ENCODE results near the gene KRT3. TPM values are rescaled to one million over a fixed set of nuclear protein-coding genes. Genes with fewer than 3 reads are reported as not detected.
"Not testable (repeated sequence)": the region's sequence is repeated elsewhere in the genome, so short reads cannot be mapped to it uniquely, and the experiment has no call there.

Gene KRT3
- polyA plus RNA-seq, 3 donors, result not detected

DNA sequence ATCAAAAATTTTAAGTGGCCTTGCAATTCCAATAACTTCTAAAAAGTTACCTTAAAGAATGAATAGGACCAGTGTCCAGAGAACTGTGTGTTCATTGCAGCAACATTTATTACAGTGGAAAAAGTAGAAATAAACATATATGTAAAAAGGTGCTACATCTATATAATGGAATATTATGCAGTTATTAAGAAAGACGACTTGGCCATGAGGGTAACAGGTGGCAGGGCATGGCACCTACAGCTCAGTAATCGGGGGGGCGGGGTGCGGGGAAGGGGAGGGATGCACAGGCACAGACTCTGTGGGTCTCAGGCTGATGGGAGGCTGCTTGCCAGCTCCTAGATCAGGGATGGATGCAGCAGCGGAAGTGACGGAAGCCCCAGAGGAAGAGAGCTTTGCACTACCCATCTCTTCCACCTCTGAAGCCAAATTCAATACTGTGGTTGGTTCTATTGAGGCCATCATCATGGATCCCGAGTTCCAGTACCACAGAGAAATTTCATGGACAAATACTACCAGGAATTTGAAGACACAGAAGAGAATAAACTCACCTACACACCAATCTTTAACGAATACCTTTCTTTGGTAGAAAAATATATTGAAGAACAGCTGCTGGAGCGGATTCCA lies 32.8 kb downstream of the KRT3 start:
- 71% methylated on average over 5 of the region's 9 CpGs for WGBS (ENCODE audit: insufficient coverage)
- H3K4me1 ChIP-seq (ENCODE audit: control insufficient read depth in 1 of 2, insufficient read depth in 2 of 2, low read length in 2 of 2), result no peaks in the 10 kb centered on the region
- intact Hi-C loops (cut with micrococcal nuclease), result no loop called here
- no peaks in the 10 kb centered on the region for H3K36me3 ChIP-seq (replicated peaks in 1 of 2; ENCODE audit: control insufficient read depth in 1 of 2, insufficient read depth in 2 of 2, low read length in 2 of 2)
- Mint-ChIP-seq H3K4me1 (no peaks in the 10 kb centered on the region), H3K27me3 (ENCODE audit: low read depth in 3 of 3) (peaks cover under 1 to 5% (median 3%) of the 10 kb centered on the region in 3 donors), H3K9me3 (peaks cover 11 to 37% (median 27%) of the 10 kb centered on the region in 7 donors), H3K36me3 (no peaks in the 10 kb centered on the region), H3K4me3 (no peak overlapping the region), H3K27ac (no peak overlapping the region)
- DNase-seq, result no peak
- no peak overlapping the region for H3K27ac ChIP-seq (ENCODE audit: low read depth in 1 of 2, low read length in 2 of 2)
- no peak overlapping the region for H3K4me2 ChIP-seq (replicated peaks; ENCODE audit: extremely low read depth, low read length, poor library complexity, severe bottlenecking)
- no peaks in the 10 kb centered on the region for H4K20me1 ChIP-seq (ENCODE audit: insufficient read depth, low read length)
- no peak for TF ChIP-seq CTCF (IDR thresholded peaks at IDR 0.05)
- no peaks in the 10 kb centered on the region for H3K79me2 ChIP-seq (ENCODE audit: insufficient read depth, low read length)
- H3K4me3 ChIP-seq (replicated peaks in 1 of 3; ENCODE audit: low read depth in 2 of 3, low read length in 3 of 3), result no peak overlapping the region
- H3K9me3 ChIP-seq (replicated peaks in 1 of 2; ENCODE audit: control insufficient read depth in 1 of 2, insufficient read depth in 1 of 2, low read length in 2 of 2), result peaks cover 24 to 37% of the 10 kb centered on the region in 2 donors
- no peak overlapping the region for H2AFZ ChIP-seq (ENCODE audit: insufficient read depth, low read depth, low read length, poor library complexity, severe bottlenecking)
- H3K27me3 ChIP-seq (ENCODE audit: control insufficient read depth in 2 of 2, insufficient read depth in 2 of 2, low read length in 2 of 2), result no peaks in the 10 kb centered on the region
- H3K9ac ChIP-seq (ENCODE audit: insufficient read depth, low read length, poor library complexity, severe bottlenecking), result no peak overlapping the region

DNA sequence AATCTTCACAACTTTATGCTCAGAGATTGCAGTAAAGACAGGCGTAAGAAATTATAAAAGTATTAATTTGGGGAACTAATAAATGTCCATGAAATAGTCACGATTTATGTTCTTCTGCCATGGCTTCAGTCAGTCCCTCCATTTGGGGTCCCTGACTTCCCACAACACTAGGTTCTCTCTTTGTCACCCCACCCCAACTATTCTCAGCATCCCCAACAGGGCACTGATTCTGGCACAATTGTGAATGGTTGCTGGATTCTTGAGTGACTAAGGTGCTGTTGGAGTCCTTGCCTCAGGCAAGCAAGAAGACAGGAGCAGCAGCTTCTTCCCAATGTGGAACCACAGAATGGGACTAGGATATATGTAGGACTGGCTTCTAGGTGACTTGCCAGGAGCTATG lies 34.1 kb downstream of the KRT3 start:
- no peak overlapping the region for H3K4me2 ChIP-seq (replicated peaks; ENCODE audit: extremely low read depth, low read length, poor library complexity, severe bottlenecking)
- H3K27me3 ChIP-seq (ENCODE audit: control insufficient read depth in 2 of 2, insufficient read depth in 2 of 2, low read length in 2 of 2), result no peaks in the 10 kb centered on the region
- TF ChIP-seq CTCF (IDR thresholded peaks at IDR 0.05), result no peak
- H4K20me1 ChIP-seq (ENCODE audit: insufficient read depth, low read length), result no peaks in the 10 kb centered on the region
- H3K27me3 Mint-ChIP-seq (ENCODE audit: low read depth in 3 of 3), result peaks cover 0 to 3% (median 2%) of the 10 kb centered on the region in 3 donors
- H3K79me2 ChIP-seq (ENCODE audit: insufficient read depth, low read length), result no peaks in the 10 kb centered on the region
- no CpG with 5 or more reads among the region's 2 CpGs for WGBS (ENCODE audit: insufficient coverage)
- intact Hi-C loops (cut with micrococcal nuclease), result no loop called here
- no peak overlapping the region for H3K9ac ChIP-seq (ENCODE audit: insufficient read depth, low read length, poor library complexity, severe bottlenecking)
- H3K36me3 Mint-ChIP-seq, result no peaks in the 10 kb centered on the region
- no peaks in the 10 kb centered on the region for H3K36me3 ChIP-seq (replicated peaks in 1 of 2; ENCODE audit: control insufficient read depth in 1 of 2, insufficient read depth in 2 of 2, low read length in 2 of 2)
- no peak overlapping the region for H3K27ac Mint-ChIP-seq
- H3K4me3 ChIP-seq (replicated peaks in 1 of 3; ENCODE audit: low read depth in 2 of 3, low read length in 3 of 3), result no peak overlapping the region
- H3K4me1 Mint-ChIP-seq, result no peaks in the 10 kb centered on the region
- no peak overlapping the region for H3K4me3 Mint-ChIP-seq
- peaks cover 11 to 37% (median 27%) of the 10 kb centered on the region in 7 donors for H3K9me3 Mint-ChIP-seq
- no peak for DNase-seq
- no peak overlapping the region for H2AFZ ChIP-seq (ENCODE audit: insufficient read depth, low read depth, low read length, poor library complexity, severe bottlenecking)
- H3K27ac ChIP-seq (ENCODE audit: low read depth in 1 of 2, low read length in 2 of 2), result no peak overlapping the region
- peaks cover 24 to 37% of the 10 kb centered on the region in 2 donors for H3K9me3 ChIP-seq (replicated peaks in 1 of 2; ENCODE audit: control insufficient read depth in 1 of 2, insufficient read depth in 1 of 2, low read length in 2 of 2)
- no peaks in the 10 kb centered on the region for H3K4me1 ChIP-seq (ENCODE audit: control insufficient read depth in 1 of 2, insufficient read depth in 2 of 2, low read length in 2 of 2)

- H3K9me3 Mint-ChIP-seq, result peaks cover 11 to 37% (median 27%) of the 10 kb centered on the region in 7 donors
- intact Hi-C loops (cut with micrococcal nuclease); H3K27me3 ChIP-seq (ENCODE audit: control insufficient read depth in 2 of 2, insufficient read depth in 2 of 2, low read length in 2 of 2): not testable (repeated sequence)
Measured at GRCh38 chr12:52761218-52761617, 34.7 kb downstream of the KRT3 start.

More at GRCh38 chr12:52761218-52761617, 34.7 kb downstream of the KRT3 start:
- not testable (repeated sequence) for H2AFZ ChIP-seq (ENCODE audit: insufficient read depth, low read depth, low read length, poor library complexity, severe bottlenecking); H3K4me3 ChIP-seq (replicated peaks in 1 of 3; ENCODE audit: low read depth in 2 of 3, low read length in 3 of 3); H3K4me1 Mint-ChIP-seq; H3K4me3 Mint-ChIP-seq; H3K4me2 ChIP-seq (replicated peaks; ENCODE audit: extremely low read depth, low read length, poor library complexity, severe bottlenecking); H3K27ac ChIP-seq (ENCODE audit: low read depth in 1 of 2, low read length in 2 of 2); H4K20me1 ChIP-seq (ENCODE audit: insufficient read depth, low read length); H3K27me3 Mint-ChIP-seq (ENCODE audit: low read depth in 3 of 3); H3K79me2 ChIP-seq (ENCODE audit: insufficient read depth, low read length); DNase-seq; H3K27ac Mint-ChIP-seq; H3K4me1 ChIP-seq (ENCODE audit: control insufficient read depth in 1 of 2, insufficient read depth in 2 of 2, low read length in 2 of 2); H3K36me3 ChIP-seq (replicated peaks in 1 of 2; ENCODE audit: control insufficient read depth in 1 of 2, insufficient read depth in 2 of 2, low read length in 2 of 2); H3K9ac ChIP-seq (ENCODE audit: insufficient read depth, low read length, poor library complexity, severe bottlenecking); H3K36me3 Mint-ChIP-seq
- H3K9me3 ChIP-seq (replicated peaks in 1 of 2; ENCODE audit: control insufficient read depth in 1 of 2, insufficient read depth in 1 of 2, low read length in 2 of 2), result peaks cover 24 to 37% of the 10 kb centered on the region in 2 donors
- WGBS (ENCODE audit: insufficient coverage), result 85% methylated on average over 4 of the region's 8 CpGs
